ENCODE data around the gene HES5. TPM values are rescaled to one million over a fixed set of nuclear protein-coding genes. Genes with fewer than 3 reads are reported as not detected.

HES5 gene
- total RNA-seq, 1 experiment from 2014 or later: not detected

DNA sequence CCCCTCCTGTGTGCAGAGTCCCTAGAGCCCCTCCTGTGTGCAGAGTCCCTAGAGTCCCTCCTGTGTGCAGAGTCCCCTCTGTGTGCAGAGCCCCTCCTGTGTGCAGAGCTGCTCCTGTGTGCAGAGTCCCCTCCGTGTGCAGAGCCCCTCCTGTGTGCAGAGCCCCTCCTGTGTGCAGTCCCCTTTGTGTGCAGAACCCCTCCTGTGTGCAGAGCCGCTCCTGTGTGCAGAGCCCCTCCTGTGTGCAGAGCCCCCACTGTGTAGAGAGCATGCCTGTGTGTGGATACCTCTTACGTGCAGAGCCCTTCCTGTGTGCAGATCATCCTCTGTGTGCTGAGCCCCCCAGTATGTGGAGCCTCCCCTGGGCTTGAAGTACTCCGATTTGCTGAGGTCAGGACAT lies 8.3 kb upstream of the HES5 start:
- H3K79me1 ChIP-seq (ENCODE audit: insufficient read depth, low read depth, low read length, poor library complexity, severe bottlenecking): no peaks in the 10 kb centered on the region
- H3K4ac ChIP-seq (ENCODE audit: low read depth, low read length): no peak overlapping the region
- no peak overlapping the region for H3T11ph ChIP-seq (ENCODE audit: low read length)
- TF ChIP-seq, protein P1, sequence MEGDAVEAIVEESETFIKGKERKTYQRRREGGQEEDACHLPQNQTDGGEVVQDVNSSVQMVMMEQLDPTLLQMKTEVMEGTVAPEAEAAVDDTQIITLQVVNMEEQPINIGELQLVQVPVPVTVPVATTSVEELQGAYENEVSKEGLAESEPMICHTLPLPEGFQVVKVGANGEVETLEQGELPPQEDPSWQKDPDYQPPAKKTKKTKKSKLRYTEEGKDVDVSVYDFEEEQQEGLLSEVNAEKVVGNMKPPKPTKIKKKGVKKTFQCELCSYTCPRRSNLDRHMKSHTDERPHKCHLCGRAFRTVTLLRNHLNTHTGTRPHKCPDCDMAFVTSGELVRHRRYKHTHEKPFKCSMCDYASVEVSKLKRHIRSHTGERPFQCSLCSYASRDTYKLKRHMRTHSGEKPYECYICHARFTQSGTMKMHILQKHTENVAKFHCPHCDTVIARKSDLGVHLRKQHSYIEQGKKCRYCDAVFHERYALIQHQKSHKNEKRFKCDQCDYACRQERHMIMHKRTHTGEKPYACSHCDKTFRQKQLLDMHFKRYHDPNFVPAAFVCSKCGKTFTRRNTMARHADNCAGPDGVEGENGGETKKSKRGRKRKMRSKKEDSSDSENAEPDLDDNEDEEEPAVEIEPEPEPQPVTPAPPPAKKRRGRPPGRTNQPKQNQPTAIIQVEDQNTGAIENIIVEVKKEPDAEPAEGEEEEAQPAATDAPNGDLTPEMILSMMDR (conservative IDR thresholded peaks at IDR 0.05): no peak
- H2BK5ac ChIP-seq (ENCODE audit: insufficient read length, low read length): no peak overlapping the region
- H4K91ac ChIP-seq (ENCODE audit: insufficient read length, low read depth, low read length): no peak overlapping the region
- H3K36me3 Mint-ChIP-seq (ENCODE audit: insufficient read depth in 1 of 3, low read depth in 3 of 3): no peaks in the 10 kb centered on the region
- H2BK12ac ChIP-seq (ENCODE audit: insufficient read length, low read depth, low read length): no peak overlapping the region
- no peak overlapping the region for H2BK20ac ChIP-seq (ENCODE audit: low read depth, low read length, poor library complexity, severe bottlenecking)
- H2BK120ac ChIP-seq (ENCODE audit: low read depth, low read length, poor library complexity, severe bottlenecking): no peak overlapping the region
- H3K4me3 Mint-ChIP-seq: no peak overlapping the region
- no peak overlapping the region; the same call in 1 of the 2 replicates for H3K14ac ChIP-seq (ENCODE audit: insufficient read depth, low read length)
- peaks cover 10 to 26% of the 10 kb centered on the region in 2 experiments for H3K4me1 Mint-ChIP-seq
- H3K9ac ChIP-seq (ENCODE audit: extremely low read depth, insufficient read length, low read length): no peak overlapping the region
- WGBS (ENCODE audit: extremely low coverage, insufficient read length, low lambda C conversion rate): no CpG with 5 or more reads among the region's 4 CpGs
- H3K79me2 ChIP-seq (ENCODE audit: insufficient read depth, low read length): no peaks in the 10 kb centered on the region
- H2AK5ac ChIP-seq (ENCODE audit: insufficient read length, low read length): no peak overlapping the region
- 0 out of 7 replicates have a peak overlapping the region, but pooled peaks of 1 of the 3 experiments have one; percentile 22 for H3K27ac Mint-ChIP-seq
- H3K4me2 ChIP-seq (ENCODE audit: insufficient read depth, insufficient read length, low read length): no peak overlapping the region
- no peak overlapping the region for H3K18ac ChIP-seq (ENCODE audit: insufficient read length, low read depth, low read length)
- H4K8ac ChIP-seq (replicated peaks; ENCODE audit: insufficient read length, low read depth, low read length): no peak overlapping the region
- H2AFZ ChIP-seq (ENCODE audit: low read length): no peak overlapping the region
- no peak overlapping the region for H2BK15ac ChIP-seq (ENCODE audit: low read depth, low read length)
- H4K20me1 ChIP-seq (ENCODE audit: control insufficient read depth, insufficient read depth, insufficient read length): peaks cover 3% of the 10 kb centered on the region
- H3K27ac ChIP-seq (ENCODE audit: insufficient read length, low read depth, low read length): no peak overlapping the region
- H3K9me3 Mint-ChIP-seq: peaks cover 0 to 3% of the 10 kb centered on the region in 2 experiments; a peak in 2 of 5 replicates
- H3K27me3 Mint-ChIP-seq (ENCODE audit: low read depth): peaks cover 82% of the 10 kb centered on the region
- no peaks in the 10 kb centered on the region for H3K4me1 ChIP-seq (ENCODE audit: insufficient read depth, low read length)
- no peak for DNase-seq
- H4K5ac ChIP-seq (ENCODE audit: insufficient read length, low read depth, low read length): no peak overlapping the region
- H3K56ac ChIP-seq (ENCODE audit: insufficient read length, low read depth, low read length): no peak overlapping the region
- H3K23ac ChIP-seq (ENCODE audit: insufficient read length, low read depth, low read length): no peak overlapping the region
- no peaks in the 10 kb centered on the region for H3K9me3 ChIP-seq (ENCODE audit: control insufficient read depth, low read depth, low read length)
- no peaks in the 10 kb centered on the region; the same call in 1 of the 2 replicates for H3K27me3 ChIP-seq (ENCODE audit: insufficient read depth, low read length)
- no peaks in the 10 kb centered on the region for H3K23me2 ChIP-seq (ENCODE audit: insufficient read length, low read depth, low read length, poor library complexity, severe bottlenecking)
